Karpas-422 (cell line): Measurements from ENCODE around the gene AHNAK. TPM values are rescaled to one million over a fixed set of nuclear protein-coding genes. Genes with fewer than 3 reads are reported as not detected.

Source experiments
- DNase-seq: peaks from one replicate; pipeline ENCODE4 v3.0.0-alpha.2; 2015
- H2AFZ ChIP-seq: fragments of 200-600 bp; sonication (generic); 2 replicates; pipeline ENCODE4 v1.6.1; 2014; ENCODE audit warnings: antibody characterized with exemption, low read length, mixed read lengths
- H3K27ac ChIP-seq: fragments of 200-600 bp; sonication (generic); 2 replicates; pipeline ENCODE4 v1.5.1; 2014; ENCODE audit warnings: mild to moderate bottlenecking, low read length, moderate library complexity
- H3K27me3 ChIP-seq: fragments of 200-600 bp; sonication (generic); 2 replicates; pipeline ENCODE4 v1.6.1; 2014; ENCODE audit warnings: low read length, mixed read lengths
- H3K36me3 ChIP-seq: fragments of 200-600 bp; sonication (generic); 2 replicates; pipeline ENCODE4 v1.6.1; 2014; ENCODE audit warnings: low read length, mixed read lengths; ENCODE audit not compliant: insufficient read depth
- H3K4me1 ChIP-seq: fragments of 200-600 bp; sonication (generic); 2 replicates; pipeline ENCODE4 v1.6.1; 2014; ENCODE audit warnings: mild to moderate bottlenecking, low read length, mixed read lengths
- H3K4me2 ChIP-seq: fragments of 200-600 bp; sonication (generic); 2 replicates; pipeline ENCODE4 v1.6.1; 2014; ENCODE audit warnings: low read length, low read depth, mild to moderate bottlenecking; ENCODE audit not compliant: poor library complexity, severe bottlenecking
- H3K4me3 ChIP-seq: fragments of 200-600 bp; sonication (generic); 2 replicates; pipeline ENCODE4 v1.5.1; 2014; ENCODE audit warnings: mild to moderate bottlenecking, antibody characterized with exemption, low read length, mixed read lengths
- H3K79me2 ChIP-seq: fragments of 200-600 bp; sonication (generic); 2 replicates; pipeline ENCODE4 v1.6.1; 2014; ENCODE audit warnings: mild to moderate bottlenecking, low read length, mixed read lengths
- H3K9ac ChIP-seq: fragments of 200-600 bp; sonication (generic); 2 replicates; pipeline ENCODE4 v1.6.0; 2014; ENCODE audit warnings: low read length
- H3K9me2 ChIP-seq: fragments of 200-600 bp; sonication (generic), shearing (Covaris generic); replicated peaks from 2 replicates; pipeline ENCODE4 v1.6.0; 2014; ENCODE audit warnings: mild to moderate bottlenecking, low read length, moderate library complexity; ENCODE audit not compliant: insufficient read depth
- H3K9me3 ChIP-seq: fragments of 300-700, 200-600 bp; sonication (generic); 2 replicates; pipeline ENCODE4 v1.6.1; 2014; ENCODE audit warnings: low read length, mixed read lengths
- H4K20me1 ChIP-seq: fragments of 200-600 bp; sonication (generic); 2 replicates; pipeline ENCODE4 v1.6.1; 2014; ENCODE audit warnings: mild to moderate bottlenecking, antibody characterized with exemption, low read length, low read depth; ENCODE audit not compliant: insufficient read depth
- total RNA-seq: library from RNA; depleted of rRNA; stranded (reverse); fragments of >200 nt; shearing (Covaris generic); gene quantifications from 2 replicates; pipeline ENCODE4 v1.2.3, GENCODE V29; 2014; ENCODE audit warnings: low replicate concordance

AHNAK gene
- total RNA-seq, 1 experiment from 2014 or later = 0.34 TPM

DNA sequence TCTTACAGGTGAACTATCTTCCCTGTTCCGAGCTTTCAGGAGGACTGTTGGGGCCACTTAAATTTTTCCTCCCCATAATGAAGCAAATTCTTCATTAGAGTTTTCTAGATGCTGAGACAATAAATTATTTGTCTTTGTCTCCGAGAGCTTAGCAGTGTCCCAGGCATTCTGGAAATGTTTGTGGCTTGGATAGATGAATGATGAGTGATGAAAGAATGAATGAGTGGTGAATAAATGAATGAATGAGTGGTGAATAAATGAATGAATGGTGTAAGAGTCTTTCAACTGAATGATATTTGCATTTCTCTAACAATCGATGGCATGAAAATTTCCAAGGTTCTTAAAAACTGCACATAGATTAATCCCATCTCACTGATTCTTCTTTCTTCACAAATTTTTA is 52.8 kb downstream of the AHNAK start:
- Histone ChIP-seq H3K36me3 (no peaks in the 10 kb centered on the region), H4K20me1 (no peaks in the 10 kb centered on the region), H3K9me3 (no peaks in the 10 kb centered on the region), H3K4me1 (0 out of 2 replicates have a peak, but pooled peaks cover 2% of the 10 kb centered on the region), H3K4me3 (no peak overlapping the region), H3K79me2 (no peaks in the 10 kb centered on the region), H3K27ac (no peak overlapping the region), H3K4me2 (no peak overlapping the region), H3K9me2 (no peaks in the 10 kb centered on the region), H3K27me3 (no peaks in the 10 kb centered on the region), H3K9ac (no peak overlapping the region), H2AFZ (no peak overlapping the region)
- DNase-seq = no peak

DNA sequence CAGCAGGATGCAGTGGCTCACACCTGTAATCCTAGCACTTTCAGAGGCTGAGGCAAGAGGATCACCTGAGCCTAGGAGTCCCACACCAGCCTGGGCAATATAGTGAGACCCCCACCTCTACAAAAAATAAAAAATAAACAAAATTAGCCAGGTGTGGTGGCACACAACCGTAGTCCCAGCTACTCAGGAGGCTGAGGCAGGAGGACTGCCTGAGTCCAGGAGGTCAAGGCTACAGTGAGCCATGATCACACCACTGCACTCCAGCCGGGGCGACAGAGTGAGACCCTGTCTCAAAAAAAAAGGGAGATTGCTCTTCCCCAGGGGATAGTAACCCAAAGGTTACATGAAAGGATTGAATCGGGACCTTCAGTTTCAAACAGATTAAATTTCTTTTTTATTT is 54.0 kb downstream of the AHNAK start:
- no peak overlapping the region for H2AFZ ChIP-seq
- H3K79me2 ChIP-seq = no peaks in the 10 kb centered on the region
- H3K4me3 ChIP-seq = no peak overlapping the region
- no peak for DNase-seq
- no peaks in the 10 kb centered on the region for H3K9me3 ChIP-seq
- H4K20me1 ChIP-seq = no peaks in the 10 kb centered on the region
- H3K9me2 ChIP-seq = no peaks in the 10 kb centered on the region
- H3K27ac ChIP-seq = no peak overlapping the region
- no peak overlapping the region for H3K4me2 ChIP-seq
- 0 out of 2 replicates have a peak, but pooled peaks cover 2% of the 10 kb centered on the region for H3K4me1 ChIP-seq
- no peaks in the 10 kb centered on the region for H3K27me3 ChIP-seq
- H3K36me3 ChIP-seq = no peaks in the 10 kb centered on the region
- no peak overlapping the region for H3K9ac ChIP-seq

DNA sequence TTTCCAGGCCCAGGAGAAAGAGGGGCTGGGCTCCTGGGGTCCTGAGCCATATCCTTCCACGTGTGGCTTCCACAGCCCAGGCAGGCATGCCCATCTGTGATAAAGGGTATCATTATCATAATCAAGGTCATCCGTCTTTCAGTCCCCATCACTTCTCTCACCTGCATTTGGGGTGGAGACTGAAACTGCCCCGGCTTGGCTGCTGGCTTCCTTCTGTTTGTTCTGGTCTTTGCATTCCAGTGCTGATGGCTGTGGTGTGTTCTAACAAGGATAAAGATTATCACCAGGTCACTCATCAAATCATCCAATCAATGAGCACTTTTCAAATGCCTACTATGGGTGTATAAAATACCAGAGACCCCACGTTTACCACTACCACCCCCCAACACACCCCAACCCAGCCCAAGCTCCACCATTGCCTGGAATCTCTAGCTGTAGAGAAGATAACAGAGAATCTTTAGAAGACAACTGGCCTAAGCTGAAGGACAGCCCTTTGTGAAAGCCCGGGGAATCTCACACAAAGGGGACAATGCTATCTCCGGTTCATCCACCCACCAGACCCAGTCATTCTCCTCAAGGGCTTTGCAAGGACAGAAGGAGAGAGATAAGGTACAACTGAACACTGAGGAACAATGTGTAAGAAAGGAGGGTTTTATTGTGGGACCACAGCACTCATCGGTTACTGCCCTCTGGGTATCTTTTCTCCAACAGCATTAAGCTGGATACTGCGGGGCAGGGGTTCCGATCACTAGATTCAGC is 54.9 kb downstream of the AHNAK start:
- no peak overlapping the region for H3K4me2 ChIP-seq

DNA sequence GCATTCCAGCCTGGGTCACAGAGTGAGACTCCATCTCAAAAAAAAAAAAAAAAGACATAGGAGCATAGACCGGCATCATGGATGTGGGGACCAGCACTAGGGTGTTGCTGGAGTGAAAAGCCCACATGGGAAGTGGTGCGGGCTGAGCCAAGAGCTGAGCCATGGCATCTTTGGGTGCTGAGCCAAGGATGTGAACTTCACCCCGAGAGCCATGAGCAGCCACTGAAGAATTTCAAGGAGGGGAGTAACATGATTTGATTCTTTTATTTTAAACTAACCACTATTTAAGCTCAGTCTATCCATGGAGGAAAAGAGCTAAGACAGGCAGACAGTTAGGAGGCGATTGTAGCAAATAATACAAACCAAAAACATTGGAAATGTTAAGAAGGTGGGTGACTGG is 57.4 kb downstream of the AHNAK start:
- DNase-seq = no peak
- Histone ChIP-seq H3K27me3 (no peaks in the 10 kb centered on the region), H3K36me3 (no peaks in the 10 kb centered on the region), H3K9me2 (no peaks in the 10 kb centered on the region), H3K27ac (no peak overlapping the region), H3K4me3 (no peak overlapping the region), H2AFZ (no peak overlapping the region), H3K4me2 (no peak overlapping the region), H3K79me2 (no peaks in the 10 kb centered on the region), H3K4me1 (no peaks in the 10 kb centered on the region), H3K9me3 (no peaks in the 10 kb centered on the region), H3K9ac (no peak overlapping the region), H4K20me1 (no peaks in the 10 kb centered on the region)

More for the DNA sequence above, 54.9 kb downstream of the AHNAK start:
- no peaks in the 10 kb centered on the region for H3K4me1 ChIP-seq
- H3K27ac ChIP-seq = no peak overlapping the region
- no peaks in the 10 kb centered on the region for H3K36me3 ChIP-seq
- H4K20me1 ChIP-seq = no peaks in the 10 kb centered on the region
- H3K4me3 ChIP-seq = no peak overlapping the region
- no peaks in the 10 kb centered on the region for H3K27me3 ChIP-seq
- no peak for DNase-seq
- no peaks in the 10 kb centered on the region for H3K9me2 ChIP-seq
- no peak overlapping the region for H2AFZ ChIP-seq
- no peaks in the 10 kb centered on the region for H3K79me2 ChIP-seq
- H3K9me3 ChIP-seq = no peaks in the 10 kb centered on the region
- H3K9ac ChIP-seq = no peak overlapping the region

DNA sequence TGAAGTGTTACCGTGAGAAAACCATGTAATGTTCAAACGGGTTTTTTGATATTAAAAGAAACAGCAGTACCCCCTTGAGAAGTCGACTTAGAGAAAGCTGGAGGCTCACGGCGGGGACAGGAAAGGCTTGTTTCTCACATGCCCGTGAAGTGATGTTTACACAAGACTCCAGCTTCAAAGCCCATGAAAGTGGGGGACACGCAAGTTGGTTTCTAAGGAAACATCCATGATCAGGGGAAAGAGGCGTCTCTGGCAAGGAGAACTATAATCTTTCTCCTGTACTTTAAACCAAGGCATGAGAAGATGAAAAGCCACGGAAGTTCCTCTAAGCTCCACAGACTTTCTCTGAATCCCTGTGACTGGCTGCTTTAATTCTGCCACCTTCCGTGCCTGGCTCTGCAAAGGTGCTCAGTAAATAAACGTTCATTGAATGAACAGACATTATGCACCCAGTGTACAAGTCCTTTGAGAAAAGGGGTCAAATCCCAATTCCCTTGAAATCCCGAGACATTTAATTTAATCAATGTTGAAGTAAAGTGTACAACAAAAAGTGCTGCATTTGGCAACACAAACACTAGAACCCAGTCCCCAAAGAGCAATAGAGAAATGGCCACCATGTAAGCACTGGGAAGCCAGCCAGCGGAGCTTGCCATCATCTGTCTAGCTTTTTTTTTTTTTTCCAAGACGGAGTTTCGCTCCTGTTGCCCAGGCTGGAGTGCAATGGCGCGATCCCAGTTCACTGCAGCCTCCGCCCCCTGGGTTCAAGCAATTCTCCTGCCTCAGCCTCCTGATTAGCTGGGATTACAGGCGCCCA is 58.7 kb downstream of the AHNAK start:
- no peaks in the 10 kb centered on the region for H4K20me1 ChIP-seq
- H3K4me2 ChIP-seq = no peak overlapping the region
- no peaks in the 10 kb centered on the region for H3K4me1 ChIP-seq
- H3K27ac ChIP-seq = no peak overlapping the region
- H3K9ac ChIP-seq = no peak overlapping the region
- H3K9me2 ChIP-seq = no peaks in the 10 kb centered on the region
- no peaks in the 10 kb centered on the region for H3K27me3 ChIP-seq
- H2AFZ ChIP-seq = no peak overlapping the region
- no peaks in the 10 kb centered on the region for H3K79me2 ChIP-seq
- H3K36me3 ChIP-seq = no peaks in the 10 kb centered on the region
- H3K9me3 ChIP-seq = no peaks in the 10 kb centered on the region
- no peak for DNase-seq
- H3K4me3 ChIP-seq = no peak overlapping the region

DNA sequence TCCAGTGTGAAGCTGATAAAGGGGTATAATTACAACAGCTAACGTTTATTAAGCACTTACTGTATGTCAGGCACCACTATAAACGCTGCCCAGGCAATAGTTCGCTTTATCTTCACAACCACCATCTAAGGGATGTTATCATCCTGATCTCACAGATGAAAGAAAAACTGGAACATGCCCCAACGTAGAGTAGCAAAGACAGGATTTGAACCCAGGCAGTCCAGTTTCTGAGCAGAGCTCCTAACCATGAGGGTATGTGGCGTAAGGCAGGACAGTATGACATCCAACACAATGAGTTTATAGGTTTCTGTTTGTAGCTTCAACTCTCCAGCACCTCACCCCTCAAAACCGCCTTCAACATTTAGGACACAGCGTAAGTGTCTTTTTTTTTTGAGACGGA is 59.5 kb downstream of the AHNAK start:
- no peaks in the 10 kb centered on the region for H3K27me3 ChIP-seq
- no peak overlapping the region for H3K27ac ChIP-seq
- H3K4me3 ChIP-seq = no peak overlapping the region
- H3K4me1 ChIP-seq = no peaks in the 10 kb centered on the region
- H3K9ac ChIP-seq = no peak overlapping the region
- H3K4me2 ChIP-seq = no peak overlapping the region
- no peaks in the 10 kb centered on the region for H3K9me3 ChIP-seq
- H3K79me2 ChIP-seq = no peaks in the 10 kb centered on the region
- no peaks in the 10 kb centered on the region for H4K20me1 ChIP-seq
- no peaks in the 10 kb centered on the region for H3K9me2 ChIP-seq
- no peak for DNase-seq
- no peaks in the 10 kb centered on the region for H3K36me3 ChIP-seq
- H2AFZ ChIP-seq = no peak overlapping the region

DNA sequence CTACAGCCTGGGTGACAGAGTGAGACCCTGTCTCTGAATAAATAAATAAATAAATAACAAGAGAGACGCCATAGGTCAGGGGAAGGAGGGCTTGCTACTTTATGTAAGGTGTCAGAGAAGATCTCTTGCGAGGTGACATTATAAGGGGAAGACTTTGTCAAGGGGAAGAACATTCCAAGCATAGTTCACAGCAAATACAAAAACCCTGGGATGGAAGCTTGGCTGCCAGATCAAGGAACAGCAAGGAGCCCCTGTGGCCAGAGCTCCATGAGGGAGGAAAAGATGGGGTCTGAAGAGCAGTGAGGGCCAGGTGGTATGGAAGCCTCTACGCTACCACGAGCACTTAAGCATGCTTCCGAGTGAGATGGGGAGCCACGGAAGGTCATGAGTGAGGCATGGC is 62.3 kb downstream of the AHNAK start:
- H3K4me1 ChIP-seq = no peaks in the 10 kb centered on the region
- H3K27me3 ChIP-seq = no peaks in the 10 kb centered on the region
- H3K36me3 ChIP-seq = no peaks in the 10 kb centered on the region
- no peak for DNase-seq
- H3K79me2 ChIP-seq = no peaks in the 10 kb centered on the region
- H3K9ac ChIP-seq = no peak overlapping the region
- no peaks in the 10 kb centered on the region for H3K9me3 ChIP-seq
- H3K4me3 ChIP-seq = no peak overlapping the region
- no peak overlapping the region for H3K4me2 ChIP-seq
- H4K20me1 ChIP-seq = no peaks in the 10 kb centered on the region
- no peaks in the 10 kb centered on the region for H3K9me2 ChIP-seq
- no peak overlapping the region for H3K27ac ChIP-seq
- no peak overlapping the region for H2AFZ ChIP-seq

DNA sequence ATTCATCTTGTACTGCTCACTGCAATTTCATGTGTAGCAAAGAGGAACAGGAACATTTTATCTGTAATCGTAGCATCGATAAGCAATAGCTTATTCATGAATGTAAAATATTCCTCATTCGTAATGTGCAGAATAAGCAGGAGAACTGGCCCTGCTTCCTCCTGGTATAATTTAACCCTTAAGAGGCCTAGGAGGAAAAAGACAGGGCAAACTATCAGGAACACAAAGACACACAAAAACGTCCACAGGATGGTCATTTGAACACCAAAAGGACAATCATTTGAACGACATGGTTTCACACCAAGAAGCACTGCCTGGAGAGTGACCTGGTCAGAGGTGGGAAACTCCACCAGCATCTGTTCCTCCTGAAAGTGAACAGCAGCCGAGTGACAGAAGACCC is 63.9 kb downstream of the AHNAK start:
- no peaks in the 10 kb centered on the region for H4K20me1 ChIP-seq
- no peak overlapping the region for H3K4me2 ChIP-seq
- no peak for DNase-seq
- H3K9me2 ChIP-seq = no peaks in the 10 kb centered on the region
- no peak overlapping the region for H3K9ac ChIP-seq
- no peaks in the 10 kb centered on the region for H3K79me2 ChIP-seq
- H3K4me3 ChIP-seq = no peak overlapping the region
- no peaks in the 10 kb centered on the region for H3K4me1 ChIP-seq
- H3K27me3 ChIP-seq = no peaks in the 10 kb centered on the region
- no peak overlapping the region for H3K27ac ChIP-seq
- H2AFZ ChIP-seq = no peak overlapping the region
- no peaks in the 10 kb centered on the region for H3K9me3 ChIP-seq
- no peaks in the 10 kb centered on the region for H3K36me3 ChIP-seq
